ENCODE results near the gene PRODH2.

DNA sequence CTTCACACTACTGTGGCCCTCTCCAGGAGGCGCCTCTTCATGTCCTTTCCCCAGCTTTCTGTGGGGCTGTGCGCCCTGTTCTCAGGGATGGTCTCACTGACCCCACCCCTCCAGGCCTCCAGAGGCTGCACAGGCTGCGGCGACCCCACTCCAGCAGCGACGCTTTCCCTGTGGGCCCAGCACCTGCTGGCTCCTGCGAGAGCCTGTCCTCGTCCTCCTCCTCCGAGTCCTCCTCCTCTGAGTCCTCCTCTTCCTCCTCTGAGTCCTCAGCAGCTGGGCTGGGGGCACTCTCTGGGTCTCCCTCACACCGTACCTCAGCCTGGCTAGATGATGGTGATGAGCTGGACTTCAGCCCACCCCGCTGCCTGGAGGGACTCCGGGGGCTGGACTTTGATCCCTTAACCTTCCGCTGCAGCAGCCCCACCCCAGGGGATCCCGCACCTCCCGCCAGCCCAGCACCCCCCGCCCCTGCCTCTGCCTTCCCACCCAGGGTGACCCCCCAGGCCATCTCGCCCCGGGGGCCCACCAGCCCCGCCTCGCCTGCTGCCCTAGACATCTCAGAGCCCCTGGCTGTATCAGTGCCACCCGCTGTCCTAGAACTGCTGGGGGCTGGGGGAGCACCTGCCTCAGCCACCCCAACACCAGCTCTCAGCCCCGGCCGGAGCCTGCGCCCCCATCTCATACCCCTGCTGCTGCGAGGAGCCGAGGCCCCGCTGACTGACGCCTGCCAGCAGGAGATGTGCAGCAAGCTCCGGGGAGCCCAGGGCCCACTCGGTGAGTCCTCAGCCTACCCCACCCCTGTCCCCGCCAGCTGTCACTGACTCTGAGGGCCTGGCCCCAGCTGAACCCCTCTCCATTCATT is 26.1 kb downstream of the PRODH2 start:
- TF ChIP-seq FOXM1 (IDR thresholded peaks at IDR 0.05; ENCODE audit: low read depth), result no peak
- TF ChIP-seq, protein P1, sequence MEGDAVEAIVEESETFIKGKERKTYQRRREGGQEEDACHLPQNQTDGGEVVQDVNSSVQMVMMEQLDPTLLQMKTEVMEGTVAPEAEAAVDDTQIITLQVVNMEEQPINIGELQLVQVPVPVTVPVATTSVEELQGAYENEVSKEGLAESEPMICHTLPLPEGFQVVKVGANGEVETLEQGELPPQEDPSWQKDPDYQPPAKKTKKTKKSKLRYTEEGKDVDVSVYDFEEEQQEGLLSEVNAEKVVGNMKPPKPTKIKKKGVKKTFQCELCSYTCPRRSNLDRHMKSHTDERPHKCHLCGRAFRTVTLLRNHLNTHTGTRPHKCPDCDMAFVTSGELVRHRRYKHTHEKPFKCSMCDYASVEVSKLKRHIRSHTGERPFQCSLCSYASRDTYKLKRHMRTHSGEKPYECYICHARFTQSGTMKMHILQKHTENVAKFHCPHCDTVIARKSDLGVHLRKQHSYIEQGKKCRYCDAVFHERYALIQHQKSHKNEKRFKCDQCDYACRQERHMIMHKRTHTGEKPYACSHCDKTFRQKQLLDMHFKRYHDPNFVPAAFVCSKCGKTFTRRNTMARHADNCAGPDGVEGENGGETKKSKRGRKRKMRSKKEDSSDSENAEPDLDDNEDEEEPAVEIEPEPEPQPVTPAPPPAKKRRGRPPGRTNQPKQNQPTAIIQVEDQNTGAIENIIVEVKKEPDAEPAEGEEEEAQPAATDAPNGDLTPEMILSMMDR (IDR thresholded peaks at IDR 0.05), result no peak
- no peak for TF ChIP-seq RAD21 (IDR thresholded peaks at IDR 0.05; ENCODE audit: low read length)
- no peak for TF ChIP-seq EP300 (IDR thresholded peaks at IDR 0.05; ENCODE audit: borderline replicate concordance in 1 of 2, low read depth in 1 of 2, low read length in 1 of 2)
- no peak for TF ChIP-seq POLR2AphosphoS5 (IDR thresholded peaks at IDR 0.05; ENCODE audit: low read depth, low read length)
- TF ChIP-seq MXI1 (IDR thresholded peaks at IDR 0.05; ENCODE audit: low read depth, low read length), result no peak

Measured in SK-N-SH (cell line).